Gastrocnemius medialis (tissue), 4 donors: Measurements from ENCODE around the gene NAA10. TPM values are rescaled to one million over a fixed set of nuclear protein-coding genes. Genes with fewer than 3 reads are reported as not detected.

Source experiments
- ATAC-seq, 2 donors: fragments of 150-250 bp; one replicate each; pipeline ENCODE4 v1.9.1; 2016
- DNase-seq, 2 donors: peaks; one replicate each; pipeline ENCODE4 v3.0.0-alpha.2; 2019
- H3K27ac ChIP-seq, 4 donors: fragments of 200-600 bp; sonication (generic); 1 replicate in 1 of 4; 2 replicates in 3 of 4; pipeline ENCODE4 v1.5.1; 2016 to 2018; ENCODE audit warnings: mild to moderate bottlenecking in 2 of 4, moderate library complexity in 1 of 4
- H3K27me3 ChIP-seq, 3 donors: fragments of 200-600 bp; sonication (generic) in 2 of 3; 1 replicate in 1 of 3; 2 replicates in 2 of 3; pipeline versions ENCODE4 v1.5.1 to v1.6.0; 2016 to 2019; ENCODE audit warnings: mild to moderate bottlenecking in 1 of 3, moderate library complexity in 1 of 3
- H3K36me3 ChIP-seq, 2 donors: fragments of 200-600 bp; sonication (generic) in 1 of 2; one replicate each; pipeline ENCODE4 v1.5.1; 2017 to 2018
- H3K4me1 ChIP-seq, 2 donors: fragments of 200-600 bp; sonication (generic) in 1 of 2; one replicate each; pipeline ENCODE4 v1.5.1; 2016 to 2017; ENCODE audit warnings: mild to moderate bottlenecking in 2 of 2
- H3K4me3 ChIP-seq, 4 donors: fragments of 200-600 bp; sonication (generic) in 3 of 4; 1 replicate in 1 of 4; 2 replicates in 3 of 4; pipeline ENCODE4 v1.5.1; 2016 to 2019; ENCODE audit warnings: mild to moderate bottlenecking in 2 of 4
- H3K9me3 ChIP-seq, 3 donors: fragments of 200-600 bp; sonication (generic) in 2 of 3; 1 replicate in 1 of 3; 2 replicates in 2 of 3; pipeline ENCODE4 v1.5.1; 2016 to 2019
- CTCF ChIP-seq, 5 experiments: fragments of 450-650 bp in 3 of 5; fragments of 200-600 bp in 2 of 5; sonication (generic) in 2 of 5; IDR thresholded peaks in 4 of 5; conservative IDR thresholded peaks in 1 of 5; 1 replicate in 4 of 5; 2 replicates in 1 of 5; pipeline ENCODE4 v1.5.1; 2016 to 2019; ENCODE audit warnings: antibody characterized with exemption in 5 of 5, mild to moderate bottlenecking in 3 of 5, moderate library complexity in 3 of 5
- POLR2A ChIP-seq, 2 donors: fragments of 450-650 bp; IDR thresholded peaks; one replicate each; pipeline ENCODE4 v1.6.1; 2017; ENCODE audit warnings: antibody characterized with exemption in 2 of 2, mild to moderate bottlenecking in 2 of 2, moderate library complexity in 2 of 2
- in situ Hi-C, 4 donors: fragments of 200-750 bp; cut with MboI; loops; one replicate each; pipeline versions ENCODE4 v1.15.0 to v1.8.0; 2017; ENCODE audit warnings: low sequenced_read_pairs in 4 of 4
- intact Hi-C: fragments of 100-400 bp; cut with DNase I; formaldehyde crosslinking; loops from one replicate; pipeline ENCODE4 v1.15.1; 2023; ENCODE audit warnings: low total_unique reads
- total RNA-seq, 4 donors: library from RNA; depleted of rRNA; stranded (reverse); fragments of >200 nt; gene quantifications; one replicate each; pipeline versions ENCODE4 v1.1.0 to v1.2.3, GENCODE V29; 2016

Gene NAA10
- total RNA-seq, 4 donors from 2014 or later: 76.3 to 175 (median 111) TPM

- TF ChIP-seq POLR2A (IDR thresholded peaks at IDR 0.05) (no peak), CTCF (IDR thresholded peaks at IDR 0.05 in 4 of 5, conservative IDR thresholded peaks at IDR 0.05 in 1 of 5) (no peak)
- no peaks in the 10 kb centered on the region for H3K9me3 ChIP-seq
- intact Hi-C loops (no loop called here), in situ Hi-C loops (no loop called here)
- no peak for ATAC-seq
- H3K4me1 ChIP-seq: no peaks in the 10 kb centered on the region
- peaks cover 10 to 56% (median 43%) of the 10 kb centered on the region in 3 donors for H3K27me3 ChIP-seq
- H3K36me3 ChIP-seq: no peaks in the 10 kb centered on the region
- DNase-seq: no peak
- H3K4me3 ChIP-seq: no peak within 1 kb of the TSS
- H3K27ac ChIP-seq: no peak within 1 kb of the TSS
Measured at GRCh38 chrX:153885968-153886903, 48.6 kb downstream of the NAA10 start, which contains the start of gene L1CAM. Gene L1CAM, minus strand, starts transcription at chrX:153886173. Its CDS starts 10,337 bp downstream, at chrX:153875836.

GRCh38 chrX:153885208-153885787, 49.5 kb downstream of the NAA10 start:
- H3K27me3 ChIP-seq: peaks cover 10 to 61% (median 43%) of the 10 kb centered on the region in 3 donors
- H3K4me3 ChIP-seq: no peak overlapping the region
- H3K27ac ChIP-seq: no peak overlapping the region

GRCh38 chrX:153884590-153884989, 50.2 kb downstream of the NAA10 start:
- no peak for TF ChIP-seq CTCF (IDR thresholded peaks at IDR 0.05 in 4 of 5, conservative IDR thresholded peaks at IDR 0.05 in 1 of 5)
- no peak for TF ChIP-seq POLR2A (IDR thresholded peaks at IDR 0.05)
- in situ Hi-C loops: no loop called here
- Histone ChIP-seq H3K27me3 (peaks cover 10 to 68% (median 43%) of the 10 kb centered on the region in 3 donors), H3K4me1 (no peaks in the 10 kb centered on the region), H3K27ac (no peak overlapping the region), H3K4me3 (no peak overlapping the region), H3K36me3 (no peaks in the 10 kb centered on the region), H3K9me3 (no peaks in the 10 kb centered on the region)
- ATAC-seq: no peak
- intact Hi-C loops: no loop called here
- DNase-seq: no peak

More at GRCh38 chrX:153885208-153885787, 49.5 kb downstream of the NAA10 start:
- in situ Hi-C loops (no loop called here), intact Hi-C loops (no loop called here)
- TF ChIP-seq CTCF (IDR thresholded peaks at IDR 0.05 in 4 of 5, conservative IDR thresholded peaks at IDR 0.05 in 1 of 5) (no peak), POLR2A (IDR thresholded peaks at IDR 0.05) (no peak)
- ATAC-seq: no peak
- DNase-seq: no peak
- no peaks in the 10 kb centered on the region for H3K36me3 ChIP-seq
- H3K9me3 ChIP-seq: no peaks in the 10 kb centered on the region
- H3K4me1 ChIP-seq: no peaks in the 10 kb centered on the region

- no peak for DNase-seq
- Histone ChIP-seq H3K4me3 (no peak overlapping the region), H3K27ac (no peak overlapping the region), H3K36me3 (no peaks in the 10 kb centered on the region), H3K27me3 (peaks cover 10 to 72% (median 45%) of the 10 kb centered on the region in 3 donors), H3K9me3 (no peaks in the 10 kb centered on the region), H3K4me1 (no peaks in the 10 kb centered on the region)
- TF ChIP-seq CTCF (IDR thresholded peaks at IDR 0.05 in 4 of 5, conservative IDR thresholded peaks at IDR 0.05 in 1 of 5) (no peak), POLR2A (IDR thresholded peaks at IDR 0.05) (no peak)
- in situ Hi-C loops: no loop called here
- no peak for ATAC-seq
- intact Hi-C loops: no loop called here
Measured at GRCh38 chrX:153884136-153884535, 50.7 kb downstream of the NAA10 start.
